HCT116 (cell line): ENCODE results near the gene ATP2B3. TPM values are rescaled to one million over a fixed set of nuclear protein-coding genes. Genes with fewer than 3 reads are reported as not detected.

Experiments
- ATAC-seq: fragments of 200-7000 bp; cut with Tn5 transposase; 2 replicates; pipeline ENCODE4 v1.9.1; 2020; ENCODE audit warnings: mild to moderate bottlenecking, moderate library complexity
- BruUV-seq: library from RNA; stranded (reverse); fragments of 400-500 nt; replicated peaks from 2 replicates; lab custom pipeline; 2021; lab: Mats Ljungman, UMichigan
- CTCF ChIA-PET: fragments of 300-600 bp; sonication (Branson Sonifier 250); formaldehyde crosslinking; loops from one replicate; lab custom pipeline; 2021; ENCODE audit warnings: antibody characterized with exemption; lab: Charles Lee
- POLR2A ChIA-PET: fragments of 300-600, 350-600 bp; sonication (Branson Sonifier 250); formaldehyde crosslinking; loops from one replicate; lab custom pipeline; 2021; ENCODE audit warnings: antibody characterized with exemption; lab: Charles Lee
- RAD21 ChIA-PET, 2 experiments: fragments of 300-600 bp; sonication (Branson Sonifier 250); formaldehyde crosslinking; loops; one replicate each; lab custom pipeline; 2023; ENCODE audit warnings: low total read pairs in 2 of 2; ENCODE audit not compliant: uncharacterized antibody in 2 of 2, unreplicated experiment in 2 of 2, low non-redundant PET in 1 of 2; lab: Charles Lee
- DNase-seq: peaks from one replicate; pipeline ENCODE4 v3.0.0-alpha.2; 2010; ENCODE audit warnings: low read depth, low spot score
- H2AFZ ChIP-seq: fragments of 200-600 bp; shearing (Covaris generic), sonication (generic); 2 replicates; pipeline ENCODE4 v1.6.1; 2017; ENCODE audit warnings: low read depth, mixed run types, mixed read lengths, antibody characterized with exemption, low read length; ENCODE audit not compliant: poor library complexity, severe bottlenecking
- H3K27ac ChIP-seq: 2 replicates; pipeline ENCODE4 v1.5.1; 2012; ENCODE audit warnings: low read depth, low read length
- H3K27me3 ChIP-seq: fragments of 200-600 bp; sonication (generic); 2 replicates; pipeline ENCODE4 v1.6.1; 2016; ENCODE audit warnings: mixed run types, low read length, mixed read lengths; ENCODE audit not compliant: insufficient read depth
- H3K36me3 ChIP-seq, 2 experiments: fragments of 200-500 bp in 1 of 2; fragments of 200-600 bp in 1 of 2; sonication (Bioruptor generic) in 1 of 2; sonication (generic) in 1 of 2; 2 replicates each; pipeline versions ENCODE4 v1.5.1 to v1.6.1; 2014 to 2016; ENCODE audit warnings: low read length in 2 of 2, inconsistent platforms in 1 of 2, mixed read lengths in 1 of 2, mixed run types in 1 of 2; ENCODE audit not compliant: insufficient read depth in 2 of 2, control insufficient read depth in 1 of 2
- H3K4me1 ChIP-seq, 2 experiments: fragments of 200-600 bp in 1 of 2; sonication (generic) in 1 of 2; 2 replicates each; pipeline versions ENCODE4 v1.5.1 to v1.6.1; 2012 to 2017; ENCODE audit warnings: low read length in 2 of 2, inconsistent platforms in 1 of 2, mild to moderate bottlenecking in 1 of 2, mixed read lengths in 1 of 2, mixed run types in 1 of 2, moderate library complexity in 1 of 2; ENCODE audit not compliant: insufficient read depth in 2 of 2, control insufficient read depth in 1 of 2
- H3K4me2 ChIP-seq: fragments of 200-600 bp; sonication (generic); 2 replicates; pipeline ENCODE4 v1.6.1; 2017; ENCODE audit warnings: mixed run types, low read length, mixed read lengths
- H3K4me3 ChIP-seq, 2 experiments: fragments of 200-600 bp in 1 of 2; sonication (generic) in 1 of 2; replicated peaks in 1 of 2; 2 replicates each; pipeline ENCODE4 v1.5.1; 2011 to 2016; ENCODE audit warnings: low read length in 2 of 2, control low read depth in 1 of 2, low read depth in 1 of 2, mild to moderate bottlenecking in 1 of 2, mixed read lengths in 1 of 2, mixed run types in 1 of 2
- H3K79me2 ChIP-seq: fragments of 200-600 bp; sonication (generic); 2 replicates; pipeline ENCODE4 v1.6.1; 2017; ENCODE audit warnings: mild to moderate bottlenecking, mixed run types, low read length, moderate library complexity, mixed read lengths; ENCODE audit not compliant: insufficient read depth
- H3K9ac ChIP-seq: fragments of 200-600 bp; sonication (generic); 2 replicates; pipeline ENCODE4 v1.6.1; 2016; ENCODE audit warnings: low read length, mixed read lengths
- H3K9me2 ChIP-seq: fragments of 200-600 bp; sonication (generic), shearing (Covaris generic); 2 replicates; pipeline ENCODE4 v1.6.1; 2017; ENCODE audit warnings: mixed run types, mild to moderate bottlenecking, moderate library complexity; ENCODE audit not compliant: insufficient read depth
- H3K9me3 ChIP-seq, 2 experiments: fragments of 200-500 bp in 1 of 2; fragments of 200-600 bp in 1 of 2; sonication (Bioruptor generic) in 1 of 2; sonication (generic) in 1 of 2; 2 replicates each; pipeline ENCODE4 v1.6.1; 2014 to 2017; ENCODE audit warnings: low read length in 2 of 2, mixed read lengths in 2 of 2, inconsistent platforms in 1 of 2, low read depth in 1 of 2, mild to moderate bottlenecking in 1 of 2, mixed run types in 1 of 2, moderate library complexity in 1 of 2; ENCODE audit not compliant: control insufficient read depth in 1 of 2, insufficient read depth in 1 of 2
- H4K20me1 ChIP-seq: fragments of 200-600 bp; sonication (generic), shearing (Covaris generic); 2 replicates; pipeline ENCODE4 v1.6.1; 2017; ENCODE audit warnings: mixed run types, mild to moderate bottlenecking, moderate library complexity; ENCODE audit not compliant: insufficient read depth
- ATF3 ChIP-seq: IDR thresholded peaks from 2 replicates; pipeline ENCODE4 v1.6.1; 2012
- CEBPB ChIP-seq: IDR thresholded peaks from 2 replicates; pipeline ENCODE4 v1.6.1; 2012; ENCODE audit warnings: low read depth
- ELF1 ChIP-seq: IDR thresholded peaks from 2 replicates; pipeline ENCODE4 v1.6.1; 2012; ENCODE audit warnings: low read depth, borderline replicate concordance
- JUND ChIP-seq: IDR thresholded peaks from 2 replicates; pipeline ENCODE4 v1.6.1; 2012
- POLR2A ChIP-seq: IDR thresholded peaks from 2 replicates; pipeline ENCODE4 v1.7.0; 2011; ENCODE audit warnings: borderline replicate concordance; ENCODE audit not compliant: insufficient read depth, insufficient read length; ENCODE audit errors: extremely low read depth
- POLR2AphosphoS5 ChIP-seq: IDR thresholded peaks from 2 replicates; pipeline ENCODE4 v1.6.1; 2011; ENCODE audit warnings: mild to moderate bottlenecking, low read depth, low read length, moderate library complexity
- SRF ChIP-seq: IDR thresholded peaks from 2 replicates; pipeline ENCODE4 v1.6.1; 2012; ENCODE audit warnings: low read depth
- TCF7L2 ChIP-seq: IDR thresholded peaks from 2 replicates; pipeline ENCODE4 v1.7.0; 2011; ENCODE audit warnings: borderline replicate concordance, inconsistent platforms; ENCODE audit not compliant: insufficient read depth, insufficient read length; ENCODE audit errors: extremely low read depth
- ZBTB33 ChIP-seq: IDR thresholded peaks from 2 replicates; pipeline ENCODE4 v1.6.1; 2011; ENCODE audit warnings: mild to moderate bottlenecking, low read length, moderate library complexity; ENCODE audit not compliant: insufficient replicate concordance; ENCODE audit errors: extremely low read depth
- ZNF274 ChIP-seq: fragments of 200-500 bp; sonication (Bioruptor generic); IDR thresholded peaks from 2 replicates; pipeline ENCODE4 v1.6.1; 2014; ENCODE audit warnings: mild to moderate bottlenecking, low read depth, low read length, inconsistent platforms
- intact Hi-C: fragments of 100-400 bp; cut with micrococcal nuclease; formaldehyde crosslinking; loops from 2 replicates; pipeline ENCODE4 v1.10.0; 2022
- total RNA-seq: library from RNA; stranded (reverse); gene quantifications from one replicate; pipeline ENCODE4 v1.2.1, GENCODE V29; 2021; ENCODE audit not compliant: unreplicated experiment
- TF ChIP-seq, protein P1 (sequence below), 3 experiments: fragments of 200-600 bp in 1 of 3; sonication (generic) in 1 of 3; IDR thresholded peaks in 2 of 3; conservative IDR thresholded peaks in 1 of 3; 2 replicates each; pipeline ENCODE4 v1.5.1; 2012 to 2017; ENCODE audit warnings: low read depth in 2 of 3, low read length in 2 of 3, antibody characterized with exemption in 1 of 3, borderline replicate concordance in 1 of 3, control low read depth in 1 of 3, mild to moderate bottlenecking in 1 of 3, mixed read lengths in 1 of 3, mixed run types in 1 of 3, moderate library complexity in 1 of 3; ENCODE audit not compliant: insufficient read depth in 1 of 3

The ATP2B3 gene
- total RNA-seq, 1 experiment from 2014 or later = not detected

DNA sequence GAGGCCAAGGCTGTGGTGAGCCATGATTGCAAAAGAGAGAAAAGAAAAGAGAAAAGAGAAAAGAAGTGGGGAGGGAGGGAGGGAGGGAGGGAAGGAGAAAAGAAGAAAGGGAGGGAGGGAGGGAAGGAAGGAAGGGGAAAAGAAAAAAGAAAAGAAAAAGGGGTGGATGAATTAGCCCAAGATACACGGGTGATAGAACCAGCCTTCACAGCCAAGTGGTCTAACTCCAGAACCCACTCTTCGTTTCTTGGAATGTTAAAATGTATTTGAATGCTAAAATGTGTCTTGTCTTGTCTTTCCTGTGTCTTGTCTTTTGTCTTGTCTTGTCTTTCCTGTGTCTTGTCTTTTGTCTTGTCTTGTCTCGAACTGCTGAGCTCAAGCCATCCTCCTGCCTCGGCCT is 68.4 kb downstream of the ATP2B3 start:
- no peak overlapping the region for H3K27ac ChIP-seq
- no peaks in the 10 kb centered on the region for H3K79me2 ChIP-seq
- no peak overlapping the region for H3K4me3 ChIP-seq
- TF ChIP-seq ELF1 = no peak
- TF ChIP-seq, protein P1, sequence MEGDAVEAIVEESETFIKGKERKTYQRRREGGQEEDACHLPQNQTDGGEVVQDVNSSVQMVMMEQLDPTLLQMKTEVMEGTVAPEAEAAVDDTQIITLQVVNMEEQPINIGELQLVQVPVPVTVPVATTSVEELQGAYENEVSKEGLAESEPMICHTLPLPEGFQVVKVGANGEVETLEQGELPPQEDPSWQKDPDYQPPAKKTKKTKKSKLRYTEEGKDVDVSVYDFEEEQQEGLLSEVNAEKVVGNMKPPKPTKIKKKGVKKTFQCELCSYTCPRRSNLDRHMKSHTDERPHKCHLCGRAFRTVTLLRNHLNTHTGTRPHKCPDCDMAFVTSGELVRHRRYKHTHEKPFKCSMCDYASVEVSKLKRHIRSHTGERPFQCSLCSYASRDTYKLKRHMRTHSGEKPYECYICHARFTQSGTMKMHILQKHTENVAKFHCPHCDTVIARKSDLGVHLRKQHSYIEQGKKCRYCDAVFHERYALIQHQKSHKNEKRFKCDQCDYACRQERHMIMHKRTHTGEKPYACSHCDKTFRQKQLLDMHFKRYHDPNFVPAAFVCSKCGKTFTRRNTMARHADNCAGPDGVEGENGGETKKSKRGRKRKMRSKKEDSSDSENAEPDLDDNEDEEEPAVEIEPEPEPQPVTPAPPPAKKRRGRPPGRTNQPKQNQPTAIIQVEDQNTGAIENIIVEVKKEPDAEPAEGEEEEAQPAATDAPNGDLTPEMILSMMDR (IDR thresholded peaks at IDR 0.05 in 2 of 3, conservative IDR thresholded peaks at IDR 0.05 in 1 of 3; ENCODE audit: borderline replicate concordance in 1 of 3, insufficient read depth in 1 of 3, low read depth in 2 of 3, low read length in 2 of 3) = no peak
- TF ChIP-seq, all 23 proteins: peak for 0
- RAD21 ChIA-PET = no interaction called here
- no peaks in the 10 kb centered on the region for H3K9me3 ChIP-seq
- BruUV-seq = no TSS peak
- no peaks in the 10 kb centered on the region; a peak in 1 of 4 replicates for H3K36me3 ChIP-seq
- CTCF ChIA-PET = no interaction called here
- no peak for DNase-seq
- no peak overlapping the region for H2AFZ ChIP-seq
- H4K20me1 ChIP-seq = no peaks in the 10 kb centered on the region
- H3K4me2 ChIP-seq = no peak overlapping the region
- ATAC-seq = no peak
- no peaks in the 10 kb centered on the region for H3K4me1 ChIP-seq
- intact Hi-C loops = no loop called here
- no peak overlapping the region for H3K9ac ChIP-seq
- no peaks in the 10 kb centered on the region for H3K27me3 ChIP-seq
- H3K9me2 ChIP-seq = no peaks in the 10 kb centered on the region
- POLR2A ChIA-PET = no interaction called here

- Histone ChIP-seq H3K9me2 (no peaks in the 10 kb centered on the region), H2AFZ (no peak overlapping the region), H3K27me3 (no peaks in the 10 kb centered on the region), H4K20me1 (no peaks in the 10 kb centered on the region), H3K9ac (no peak overlapping the region), H3K79me2 (no peaks in the 10 kb centered on the region), H3K4me1 (no peaks in the 10 kb centered on the region), H3K9me3 (no peaks in the 10 kb centered on the region), H3K27ac (no peak overlapping the region), H3K4me2 (no peak overlapping the region), H3K4me3 (no peak overlapping the region), H3K36me3 (no peaks in the 10 kb centered on the region; a peak in 1 of 4 replicates)
- ChIA-PET CTCF (no interaction called here), POLR2A (no interaction called here), RAD21 (no interaction called here)
- intact Hi-C loops = no loop called here
- DNase-seq (no peak), ATAC-seq (no peak)
- BruUV-seq = no TSS peak
- TF ChIP-seq SRF = no peak
- TF ChIP-seq CEBPB = no peak
- TF ChIP-seq POLR2A = no peak
- no peak for TF ChIP-seq POLR2AphosphoS5
- no peak for TF ChIP-seq ATF3
- TF ChIP-seq ELF1 = no peak
- no peak for TF ChIP-seq TCF7L2
- no peak for TF ChIP-seq ZBTB33
- TF ChIP-seq ZNF274 = no peak
- no peak for TF ChIP-seq JUND
These were observed 69.9 kb downstream of the ATP2B3 start for GRCh38 chrX:153587342-153587741.
